ENCODE data around the gene PLA1A.
"Not testable (repeated sequence)": the region's sequence is repeated elsewhere in the genome, so short reads cannot be mapped to it uniquely, and the experiment has no call there.

The PLA1A gene

DNA sequence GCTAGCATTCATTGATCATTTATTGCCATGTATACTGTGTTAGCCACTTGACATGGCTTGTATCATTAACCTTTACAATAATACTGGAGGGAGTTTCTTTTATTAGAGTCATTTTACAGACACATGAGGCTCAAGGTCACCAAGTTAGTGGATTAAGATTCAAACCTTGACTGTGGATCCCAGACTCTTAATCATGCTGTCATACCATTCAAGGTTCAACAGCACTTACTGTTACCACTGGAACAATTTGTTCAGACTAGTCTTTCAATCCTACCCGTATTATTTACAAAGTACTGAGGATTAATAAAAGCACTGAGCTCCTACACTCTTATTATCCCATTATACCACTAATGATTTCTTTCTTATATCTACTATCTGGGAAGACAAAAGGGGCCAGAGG is 78.3 kb downstream of the PLA1A start:
- H3K4me3 ChIP-seq (ENCODE audit: low read depth, low read length): peak overlapping the region; percentile 84
- TF ChIP-seq MYC (IDR thresholded peaks at IDR 0.05; ENCODE audit: low read depth, low read length): no peak
- no peak for TF ChIP-seq POLR2A (IDR thresholded peaks at IDR 0.05; ENCODE audit: extremely low read depth, insufficient read length)
- TF ChIP-seq, protein P1, sequence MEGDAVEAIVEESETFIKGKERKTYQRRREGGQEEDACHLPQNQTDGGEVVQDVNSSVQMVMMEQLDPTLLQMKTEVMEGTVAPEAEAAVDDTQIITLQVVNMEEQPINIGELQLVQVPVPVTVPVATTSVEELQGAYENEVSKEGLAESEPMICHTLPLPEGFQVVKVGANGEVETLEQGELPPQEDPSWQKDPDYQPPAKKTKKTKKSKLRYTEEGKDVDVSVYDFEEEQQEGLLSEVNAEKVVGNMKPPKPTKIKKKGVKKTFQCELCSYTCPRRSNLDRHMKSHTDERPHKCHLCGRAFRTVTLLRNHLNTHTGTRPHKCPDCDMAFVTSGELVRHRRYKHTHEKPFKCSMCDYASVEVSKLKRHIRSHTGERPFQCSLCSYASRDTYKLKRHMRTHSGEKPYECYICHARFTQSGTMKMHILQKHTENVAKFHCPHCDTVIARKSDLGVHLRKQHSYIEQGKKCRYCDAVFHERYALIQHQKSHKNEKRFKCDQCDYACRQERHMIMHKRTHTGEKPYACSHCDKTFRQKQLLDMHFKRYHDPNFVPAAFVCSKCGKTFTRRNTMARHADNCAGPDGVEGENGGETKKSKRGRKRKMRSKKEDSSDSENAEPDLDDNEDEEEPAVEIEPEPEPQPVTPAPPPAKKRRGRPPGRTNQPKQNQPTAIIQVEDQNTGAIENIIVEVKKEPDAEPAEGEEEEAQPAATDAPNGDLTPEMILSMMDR (IDR thresholded peaks at IDR 0.05; ENCODE audit: low read depth, low read length): no peak
- TF ChIP-seq, protein P2, sequence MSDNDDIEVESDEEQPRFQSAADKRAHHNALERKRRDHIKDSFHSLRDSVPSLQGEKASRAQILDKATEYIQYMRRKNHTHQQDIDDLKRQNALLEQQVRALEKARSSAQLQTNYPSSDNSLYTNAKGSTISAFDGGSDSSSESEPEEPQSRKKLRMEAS (IDR thresholded peaks at IDR 0.05; ENCODE audit: low read depth, low read length): no peak
- no peak for DNase-seq (ENCODE audit: low read depth)

DNA sequence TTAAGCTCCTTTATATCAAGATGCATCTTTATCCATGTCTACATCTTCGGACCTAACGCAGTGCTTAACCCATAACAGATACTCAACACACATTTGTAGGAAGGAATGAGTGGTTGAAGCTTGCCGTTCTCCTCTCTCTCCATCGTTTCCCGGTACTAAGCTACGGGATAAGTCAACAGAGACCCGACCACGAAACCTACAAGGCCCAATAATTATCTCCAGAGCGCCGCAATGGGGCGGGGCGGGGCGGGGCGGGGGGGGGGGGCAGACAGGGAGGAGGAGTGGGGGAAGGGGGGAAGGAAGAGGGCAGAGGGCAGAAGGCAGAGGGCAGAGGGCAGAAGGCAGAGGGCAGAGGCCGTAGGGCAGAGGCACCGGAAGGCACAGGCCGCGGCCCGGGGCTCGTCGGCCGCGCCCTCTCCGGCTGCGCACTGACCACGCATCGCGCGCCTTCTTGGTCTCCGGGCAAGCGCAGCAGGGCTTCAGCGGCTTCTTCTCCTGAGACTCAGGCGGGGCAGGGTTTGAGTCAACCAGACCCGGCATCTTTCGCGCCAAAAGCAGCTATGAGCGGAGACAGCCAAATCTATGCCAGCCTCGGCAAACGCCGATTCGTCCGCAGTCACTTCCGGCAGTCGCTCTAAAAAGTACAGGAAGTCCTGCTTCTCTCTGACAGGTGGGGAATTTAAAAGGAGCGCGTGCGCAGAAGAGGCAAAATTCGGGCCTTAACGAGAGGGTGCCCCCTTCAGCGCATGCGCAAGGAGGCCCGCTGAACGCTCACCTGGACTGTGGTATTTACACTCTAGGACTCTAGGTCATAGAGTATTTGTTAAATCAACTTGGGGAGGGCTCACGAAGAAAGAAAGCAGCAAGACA is 79.3 kb downstream of the PLA1A start, which contains the start of gene COX17:
Gene COX17, minus strand, starts transcription at position 636 of the 870 bp plus-strand sequence. Its CDS starts 96 bp downstream, at position 540.
- TF ChIP-seq MYC (IDR thresholded peaks at IDR 0.05; ENCODE audit: low read depth, low read length): peak; percentile 51
- TF ChIP-seq, protein P1 (IDR thresholded peaks at IDR 0.05; ENCODE audit: low read depth, low read length): no peak
- TF ChIP-seq, protein P2 (IDR thresholded peaks at IDR 0.05; ENCODE audit: low read depth, low read length): peak; percentile 62
- TF ChIP-seq POLR2A (IDR thresholded peaks at IDR 0.05; ENCODE audit: extremely low read depth, insufficient read length): peak; percentile 58
- peak within 1 kb of the TSS; percentile 84 for H3K4me3 ChIP-seq (ENCODE audit: low read depth, low read length)

DNA sequence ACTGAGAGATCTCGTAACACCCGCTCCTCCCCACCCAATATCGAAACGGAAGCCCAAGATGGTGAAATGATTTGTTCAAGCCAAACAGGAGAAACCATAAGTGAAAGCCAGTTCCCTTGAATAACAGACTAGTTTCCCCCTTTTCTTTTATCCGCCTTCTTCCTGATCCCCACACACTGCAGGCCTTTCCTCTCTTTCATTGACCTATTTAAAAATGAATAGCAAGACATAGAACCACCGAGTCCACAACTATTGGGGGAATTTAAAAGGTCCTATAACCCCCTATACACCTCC is 79.9 kb downstream of the PLA1A start:
- H3K4me3 ChIP-seq (ENCODE audit: low read depth, low read length): peak overlapping the region; percentile 84
- DNase-seq (ENCODE audit: low read depth): no peak
- TF ChIP-seq, protein P1 (IDR thresholded peaks at IDR 0.05; ENCODE audit: low read depth, low read length): no peak
- TF ChIP-seq MYC (IDR thresholded peaks at IDR 0.05; ENCODE audit: low read depth, low read length) (no peak), POLR2A (IDR thresholded peaks at IDR 0.05; ENCODE audit: extremely low read depth, insufficient read length) (no peak)
- TF ChIP-seq, protein P2 (IDR thresholded peaks at IDR 0.05; ENCODE audit: low read depth, low read length): no peak

More for the DNA sequence above, 79.3 kb downstream of the PLA1A start, which contains the start of gene COX17:
- DNase-seq (ENCODE audit: low read depth): peak; percentile 95

DNA sequence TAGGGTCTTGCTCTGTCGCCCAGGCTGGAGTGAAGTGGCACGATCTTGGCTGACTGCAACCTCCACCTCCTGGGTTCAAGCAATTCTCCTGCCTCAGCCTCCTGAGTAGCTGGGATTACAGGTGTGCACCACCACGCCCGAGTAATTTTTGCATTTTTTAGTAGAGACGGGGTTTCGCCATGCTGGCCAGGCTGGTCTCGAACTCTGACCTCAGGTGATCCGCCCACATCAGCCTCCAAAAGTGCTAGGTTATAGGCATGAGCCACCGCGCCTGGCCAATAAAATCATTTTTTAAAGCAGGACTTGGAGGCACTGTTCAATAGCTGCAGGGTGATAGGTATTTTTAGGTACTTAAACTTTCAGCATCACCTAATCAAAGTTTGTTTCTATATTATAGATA is 80.5 kb downstream of the PLA1A start:
- DNase-seq (ENCODE audit: low read depth); H3K4me3 ChIP-seq (ENCODE audit: low read depth, low read length): not testable (repeated sequence)
